Embryonic facial prominence (tissue), 1 donor: ENCODE measurements around the gene KCTD14.
"Not testable (repeated sequence)": the region's sequence is repeated elsewhere in the genome, so short reads cannot be mapped to it uniquely, and the experiment has no call there.

Experiments used
- DNase-seq: peaks from one replicate; pipeline ENCODE4 v3.0.0-alpha.2; 2016; ENCODE audit errors: extremely low spot score

The KCTD14 gene, protein sequence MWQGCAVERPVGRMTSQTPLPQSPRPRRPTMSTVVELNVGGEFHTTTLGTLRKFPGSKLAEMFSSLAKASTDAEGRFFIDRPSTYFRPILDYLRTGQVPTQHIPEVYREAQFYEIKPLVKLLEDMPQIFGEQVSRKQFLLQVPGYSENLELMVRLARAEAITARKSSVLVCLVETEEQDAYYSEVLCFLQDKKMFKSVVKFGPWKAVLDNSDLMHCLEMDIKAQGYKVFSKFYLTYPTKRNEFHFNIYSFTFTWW

GRCh38 chr11:78022397-78023396 lies at the start of gene KCTD14:
TSS of gene KCTD14 (minus strand) at chr11:78023276. CDS start at chr11:78023249, 27 bp downstream.
- DNase-seq = peak; percentile 57

GRCh38 chr11:78072455-78072854 lies 49.4 kb upstream of the KCTD14 start:
- no peak for DNase-seq

DNA sequence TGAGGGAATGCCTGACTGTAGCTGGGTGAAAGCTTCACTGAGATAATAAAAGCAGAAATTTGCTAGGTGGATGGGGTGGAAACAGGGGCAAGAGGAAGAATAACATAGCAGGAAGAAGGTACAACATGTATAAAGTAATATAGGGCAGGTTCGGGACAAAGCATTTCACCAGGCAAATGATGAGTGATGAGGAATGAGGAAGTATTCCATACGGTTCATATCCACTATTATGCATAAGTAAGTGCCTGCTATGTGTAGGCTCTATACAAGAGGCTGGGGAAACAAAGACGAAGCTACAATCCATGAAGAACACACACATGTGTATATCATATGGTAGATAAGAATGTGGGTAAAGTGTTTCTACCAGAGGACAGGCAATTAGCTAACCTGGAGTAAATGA lies 48.6 kb upstream of the KCTD14 start:
- no peak for DNase-seq

DNA sequence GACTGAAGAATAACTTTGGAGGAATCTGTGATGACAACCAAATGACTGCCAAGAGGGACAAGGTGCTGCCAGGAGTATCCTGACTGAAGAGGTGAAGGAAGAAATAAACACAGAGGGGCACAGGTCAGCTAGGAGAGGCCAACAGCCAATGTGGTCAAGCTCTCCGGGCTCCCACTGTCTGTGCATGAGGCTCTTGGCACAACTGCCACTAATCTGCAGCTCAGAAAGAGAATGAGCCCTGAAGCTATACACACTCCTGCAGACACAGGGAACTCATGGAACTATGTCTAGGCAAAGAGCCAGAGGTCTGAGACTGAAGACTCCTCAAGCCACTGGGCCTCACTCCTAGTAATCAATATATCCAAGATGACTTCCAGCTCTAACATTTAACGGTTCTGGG lies 47.5 kb upstream of the KCTD14 start:
- DNase-seq = no peak

DNA sequence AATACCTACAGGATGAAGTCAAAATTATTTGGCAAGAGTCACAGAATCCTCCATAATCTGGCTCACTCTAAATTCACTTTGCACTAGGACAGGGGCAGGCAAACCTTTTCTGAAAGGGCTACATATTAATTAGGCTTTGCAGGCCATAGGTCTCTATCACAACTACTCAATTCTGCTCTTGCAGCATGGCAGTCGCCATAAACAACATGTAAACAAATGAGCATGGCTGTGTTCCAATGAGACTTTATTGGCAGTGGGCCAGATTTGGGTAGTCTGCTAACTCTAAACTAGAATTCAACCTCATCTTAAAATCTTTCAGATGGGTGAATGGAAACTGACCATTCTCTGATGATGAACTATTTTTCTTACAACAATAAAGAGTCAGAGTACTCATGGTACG lies 46.4 kb upstream of the KCTD14 start:
- DNase-seq = no peak

DNA sequence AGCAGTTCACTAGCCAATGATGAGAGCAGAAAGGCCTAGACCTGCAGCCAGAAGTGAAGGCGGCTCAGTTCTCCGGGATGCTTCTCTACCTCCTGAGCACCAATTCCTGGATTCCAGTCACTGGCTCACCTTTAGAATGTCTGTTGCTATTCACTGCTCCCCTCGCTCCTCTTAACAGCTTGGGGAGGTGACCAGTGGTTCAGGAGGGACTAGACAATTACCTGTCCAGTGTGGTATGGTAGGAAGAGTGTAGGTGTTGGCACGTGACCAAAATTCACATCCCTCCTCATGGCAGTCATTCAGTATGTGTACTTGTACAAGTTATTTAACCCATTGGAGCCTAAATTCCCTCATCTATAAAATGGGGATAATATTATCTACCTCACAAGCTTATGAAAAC lies 44.6 kb upstream of the KCTD14 start:
- DNase-seq = no peak

DNA sequence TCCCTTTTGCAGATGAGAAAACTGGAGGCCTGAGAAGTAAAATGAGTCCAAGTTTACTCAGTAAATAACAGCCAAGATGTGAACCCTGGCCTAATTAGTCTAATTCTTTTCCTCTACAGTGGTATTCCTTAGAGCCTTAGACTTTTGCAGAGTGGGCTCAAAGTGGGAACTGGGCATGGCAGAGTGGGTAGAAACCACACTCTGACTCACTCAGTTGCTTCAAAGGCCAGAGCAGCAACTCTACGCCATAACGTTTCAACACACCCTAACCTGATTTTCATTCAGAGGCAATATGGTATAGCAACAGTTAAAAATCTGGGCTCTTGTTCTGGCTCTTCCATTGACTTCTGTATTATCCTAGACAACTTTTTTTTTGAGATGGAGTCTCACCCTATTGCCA lies 43.4 kb upstream of the KCTD14 start:
- no peak for DNase-seq

GRCh38 chr11:78065203-78065602 lies 42.1 kb upstream of the KCTD14 start:
- DNase-seq = no peak

- no peak for DNase-seq
These were observed 40.5 kb upstream of the KCTD14 start, which contains the start of gene THRSP for GRCh38 chr11:78063440-78064181. TSS of gene THRSP (plus strand) at chr11:78063861. CDS start at chr11:78063882, 21 bp downstream.

DNA sequence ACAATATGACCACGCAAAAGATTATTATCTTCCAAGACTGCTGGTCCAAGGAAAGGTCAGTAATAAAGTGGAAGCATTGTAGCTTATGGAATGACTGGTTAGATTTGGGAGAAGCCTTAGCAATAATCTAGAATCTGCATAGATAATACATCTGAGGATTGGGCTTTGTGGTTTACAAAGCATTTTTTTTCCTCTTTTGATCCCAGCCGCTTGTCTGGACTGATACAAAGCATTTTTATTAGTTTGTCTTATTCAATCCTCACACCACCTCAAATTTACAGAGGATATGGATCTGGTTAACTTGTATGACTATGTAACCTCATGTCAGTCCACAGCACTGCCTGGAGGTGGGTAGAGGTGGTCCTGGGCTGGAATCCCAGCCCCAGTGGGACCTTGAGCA lies 39.6 kb upstream of the KCTD14 start:
- DNase-seq = no peak

DNA sequence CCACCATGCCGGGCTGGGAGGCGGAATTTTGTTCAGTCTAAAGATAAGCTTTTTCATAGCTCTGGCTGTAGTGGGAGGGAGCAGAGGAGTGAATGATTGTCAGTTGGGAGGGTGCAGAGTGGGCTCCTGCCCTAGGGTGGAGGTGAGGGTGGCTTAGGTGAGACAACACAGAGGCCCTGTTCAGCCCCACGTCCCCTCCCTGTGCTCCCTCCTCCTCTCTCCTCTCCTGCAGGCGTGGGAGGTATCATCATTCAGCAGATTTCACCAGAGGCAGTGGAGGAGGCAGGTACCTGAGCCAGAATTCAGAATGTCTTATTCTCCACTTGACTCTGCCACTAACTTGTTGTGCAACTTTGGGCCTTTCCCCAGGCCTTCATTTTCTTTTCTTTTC lies 38.8 kb upstream of the KCTD14 start:
- DNase-seq = no peak

DNA sequence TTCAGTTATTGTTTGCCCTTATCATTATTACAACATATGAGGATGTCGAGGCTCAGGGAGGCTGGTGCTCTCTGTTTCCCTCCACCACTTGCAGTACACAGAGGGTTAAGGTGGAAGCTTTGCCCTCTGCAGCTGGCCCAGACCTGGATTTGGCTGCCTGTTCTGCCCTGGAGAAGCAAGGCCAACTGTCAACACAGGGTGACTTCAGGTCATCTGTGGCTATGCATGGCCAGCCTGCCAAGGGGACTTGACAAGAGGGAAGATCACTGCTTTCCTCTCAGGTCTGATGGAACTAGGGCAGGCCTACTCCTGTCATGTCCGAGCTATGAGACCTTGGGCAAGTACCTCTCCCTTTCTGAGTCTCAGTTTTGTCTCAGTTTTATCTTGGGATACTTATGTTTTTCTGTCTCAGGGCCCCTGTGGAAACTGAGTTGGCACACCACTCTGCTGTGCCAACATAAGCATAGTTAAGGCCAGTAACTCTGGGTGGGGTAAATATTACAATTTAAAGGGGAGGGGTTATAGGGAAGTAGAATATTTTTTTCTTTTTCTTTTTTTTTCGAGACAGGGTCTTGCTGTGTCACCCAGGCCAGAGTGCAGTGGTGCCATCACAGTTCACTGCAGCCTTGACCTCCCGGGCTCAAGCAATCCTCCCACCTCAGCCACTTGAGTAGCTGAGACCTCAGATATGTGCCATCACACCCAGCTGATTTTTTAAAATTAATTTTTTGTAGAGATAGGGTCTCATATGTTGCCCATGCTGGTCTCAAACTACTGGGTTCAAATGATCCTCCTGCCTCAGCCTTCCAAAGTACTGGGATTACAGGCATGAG lies 38.2 kb upstream of the KCTD14 start:
- DNase-seq = no peak

GRCh38 chr11:78060533-78060932 lies 37.5 kb upstream of the KCTD14 start:
- no peak for DNase-seq

DNA sequence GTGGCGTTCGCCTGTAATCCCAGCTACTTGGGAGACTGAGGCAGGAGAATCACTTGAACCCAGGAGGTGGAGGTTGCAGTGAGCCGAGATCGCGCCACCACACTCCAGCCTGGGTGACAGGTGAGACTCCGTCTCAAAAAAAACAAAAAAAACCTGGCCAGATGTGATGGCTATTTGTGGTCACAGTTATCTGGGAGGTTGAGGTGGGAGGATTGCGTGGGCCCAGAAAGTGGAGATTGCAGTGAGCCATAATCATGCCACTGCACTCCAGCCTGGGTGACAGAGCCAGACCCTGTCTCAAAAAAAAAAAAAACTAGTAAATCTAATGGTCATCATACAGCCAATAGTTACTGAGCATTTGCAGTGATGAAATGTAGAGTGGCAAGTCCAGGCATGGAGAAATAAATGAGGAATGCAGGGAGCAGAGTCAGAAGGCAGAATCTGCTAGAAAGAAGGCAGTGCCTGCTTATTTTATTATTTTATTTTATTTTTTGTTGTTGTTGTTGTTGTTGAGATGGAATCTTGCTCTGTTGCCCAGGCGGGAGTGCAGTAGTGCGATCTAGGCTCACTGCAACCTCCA lies 36.8 kb upstream of the KCTD14 start:
- DNase-seq = not testable (repeated sequence)

DNA sequence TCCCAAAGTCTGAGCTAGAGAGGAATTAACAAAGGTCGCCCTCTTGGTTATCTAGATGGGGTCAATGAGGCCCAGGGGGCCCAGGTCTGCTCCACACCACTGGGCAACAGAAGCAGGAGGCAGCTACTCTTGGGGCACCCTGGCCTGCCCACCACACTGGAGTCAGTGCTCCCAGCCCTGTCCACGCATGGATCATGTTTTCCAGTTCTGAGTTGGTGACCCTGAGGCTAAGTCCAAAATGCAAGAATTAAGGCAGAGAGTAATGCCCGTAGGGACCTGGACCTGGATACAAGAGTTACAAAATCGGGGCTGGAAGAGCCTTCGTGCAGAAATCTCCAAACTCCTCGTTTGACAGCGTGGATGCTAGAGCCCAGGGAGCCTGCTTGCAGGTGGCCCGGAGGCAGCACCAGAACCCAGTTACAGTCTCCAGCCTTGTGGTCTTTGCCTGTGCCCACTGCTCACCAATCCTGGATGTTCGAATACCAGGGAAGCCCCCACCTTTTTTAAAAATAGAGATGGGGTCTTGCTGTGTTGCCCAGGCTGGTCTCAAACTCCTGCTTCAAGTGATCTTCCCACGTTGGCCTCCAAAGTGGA lies 34.5 kb upstream of the KCTD14 start:
- no peak for DNase-seq

GRCh38 chr11:78056093-78056492 lies 33.0 kb upstream of the KCTD14 start:
- DNase-seq = no peak

DNA sequence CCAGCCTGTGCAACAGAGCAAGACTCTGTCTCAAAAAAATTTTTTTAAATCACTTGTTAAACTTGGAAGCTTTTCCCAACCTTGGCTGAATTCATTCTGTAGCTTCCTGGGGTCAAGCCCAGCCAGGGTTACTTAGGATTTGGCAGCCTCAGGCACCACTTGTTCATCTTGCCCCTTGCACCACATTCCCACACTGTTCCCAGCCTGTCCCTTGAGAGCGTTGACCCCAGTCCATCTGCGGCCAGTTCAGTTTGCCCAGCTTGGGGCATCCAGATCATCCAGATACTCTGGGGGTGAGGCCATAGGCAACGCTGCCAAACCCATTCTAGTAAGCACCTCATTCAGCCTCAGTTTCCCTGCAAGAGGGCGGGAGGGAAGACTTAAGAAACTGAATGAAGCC lies 31.9 kb upstream of the KCTD14 start:
- DNase-seq = no peak

- no peak for DNase-seq
These were observed 28.1 kb upstream of the KCTD14 start for GRCh38 chr11:78050964-78051831.

DNA sequence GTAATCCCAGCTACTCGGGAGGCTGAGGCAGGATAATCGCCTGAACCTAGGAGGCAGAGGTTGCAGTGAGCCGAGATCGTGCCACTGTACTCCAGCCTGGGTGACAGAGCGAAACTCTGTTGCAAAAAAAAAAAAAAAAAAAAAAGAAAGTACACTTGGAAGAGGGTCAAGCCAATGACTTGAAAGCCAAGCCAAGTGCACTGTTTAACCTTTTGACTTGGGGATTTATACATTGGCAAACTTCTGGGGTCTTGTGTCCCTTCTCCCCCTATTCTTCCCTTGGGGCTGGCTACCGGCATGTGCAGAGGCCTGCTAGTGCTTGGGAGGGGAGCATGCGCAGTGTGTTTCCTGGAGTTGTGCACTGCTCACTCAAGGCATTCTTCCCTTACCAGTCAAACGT lies 26.3 kb upstream of the KCTD14 start:
- no peak for DNase-seq

DNA sequence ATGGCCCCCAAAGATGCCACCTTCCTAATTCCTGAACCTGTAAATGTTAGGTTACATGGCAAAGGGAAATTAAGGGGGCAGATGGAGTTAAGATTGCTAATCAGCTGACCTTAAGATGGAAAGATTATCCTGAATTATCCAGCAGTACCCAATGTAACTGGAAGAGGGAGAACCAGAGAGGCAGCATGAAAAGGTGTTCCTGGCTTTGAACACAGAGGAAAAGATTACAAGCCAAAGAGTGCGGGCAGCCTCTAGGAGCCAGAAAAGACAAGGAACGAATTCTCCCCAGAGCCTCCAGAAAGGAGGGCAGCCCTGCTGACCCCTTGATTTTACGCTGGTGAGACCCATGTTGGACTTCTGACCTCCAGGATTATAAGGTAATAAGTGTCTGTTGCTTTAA lies 25.5 kb upstream of the KCTD14 start:
- DNase-seq = no peak
